ENCODE results near the gene BARHL1.

Gene BARHL1

GRCh38 chr9:132622159-132622558, 39.8 kb downstream of the BARHL1 start:
- H2AFZ ChIP-seq (ENCODE audit: low read depth, low read length, severe bottlenecking), result no peak overlapping the region
- peaks cover 3% of the 10 kb centered on the region; the same call in 1 of the 2 replicates for H3K36me3 ChIP-seq (ENCODE audit: low read length)
- no peaks in the 10 kb centered on the region for H3K9me3 ChIP-seq (ENCODE audit: insufficient read depth, low read length)

GRCh38 chr9:132626285-132626684, 43.9 kb downstream of the BARHL1 start:
- no peak overlapping the region for H3K4me3 ChIP-seq (ENCODE audit: insufficient read depth, low read length, poor library complexity, severe bottlenecking)
- H4K20me1 ChIP-seq (ENCODE audit: low read depth, low read length), result no peaks in the 10 kb centered on the region
- H2AFZ ChIP-seq (ENCODE audit: low read depth, low read length, severe bottlenecking), result no peak overlapping the region
- H3K27ac ChIP-seq (ENCODE audit: low read depth, low read length), result no peak overlapping the region
- no peaks in the 10 kb centered on the region; the same call in 1 of the 2 replicates for H3K36me3 ChIP-seq (ENCODE audit: low read length)
- H3K27me3 ChIP-seq (ENCODE audit: low read length), result no peaks in the 10 kb centered on the region
- no peak overlapping the region for H3K9ac ChIP-seq (ENCODE audit: low read length)
- H3K9me2 ChIP-seq (replicated peaks; ENCODE audit: insufficient read depth, low read length), result no peaks in the 10 kb centered on the region
- TF ChIP-seq CTCF (IDR thresholded peaks at IDR 0.05; ENCODE audit: insufficient read depth, low read length, poor library complexity, severe bottlenecking) (no peak), EZH2phosphoT487 (conservative IDR thresholded peaks at IDR 0.05; ENCODE audit: low read length) (no peak)
- no peaks in the 10 kb centered on the region for H3F3A ChIP-seq (ENCODE audit: insufficient read depth)
- no peaks in the 10 kb centered on the region for H3K9me3 ChIP-seq (ENCODE audit: insufficient read depth, low read length)
- no peak overlapping the region for H3K4me2 ChIP-seq (ENCODE audit: low read depth, low read length, poor library complexity, severe bottlenecking)
- H3K79me2 ChIP-seq (ENCODE audit: insufficient read depth, low read length), result no peaks in the 10 kb centered on the region

More at GRCh38 chr9:132622159-132622558, 39.8 kb downstream of the BARHL1 start:
- Histone ChIP-seq H3F3A (ENCODE audit: insufficient read depth) (no peaks in the 10 kb centered on the region), H3K9me2 (replicated peaks; ENCODE audit: insufficient read depth, low read length) (no peaks in the 10 kb centered on the region), H3K79me2 (ENCODE audit: insufficient read depth, low read length) (no peaks in the 10 kb centered on the region), H3K4me3 (ENCODE audit: insufficient read depth, low read length, poor library complexity, severe bottlenecking) (no peak overlapping the region), H4K20me1 (ENCODE audit: low read depth, low read length) (no peaks in the 10 kb centered on the region), H3K27ac (ENCODE audit: low read depth, low read length) (no peak overlapping the region), H3K27me3 (ENCODE audit: low read length) (no peaks in the 10 kb centered on the region), H3K9ac (ENCODE audit: low read length) (no peak overlapping the region), H3K4me2 (ENCODE audit: low read depth, low read length, poor library complexity, severe bottlenecking) (no peak overlapping the region)
- TF ChIP-seq CTCF (IDR thresholded peaks at IDR 0.05; ENCODE audit: insufficient read depth, low read length, poor library complexity, severe bottlenecking), result no peak
- TF ChIP-seq EZH2phosphoT487 (conservative IDR thresholded peaks at IDR 0.05; ENCODE audit: low read length), result no peak

- no peak overlapping the region for H2AFZ ChIP-seq (ENCODE audit: low read depth, low read length, severe bottlenecking)
- H3K9me3 ChIP-seq (ENCODE audit: insufficient read depth, low read length), result no peaks in the 10 kb centered on the region
- H3K79me2 ChIP-seq (ENCODE audit: insufficient read depth, low read length), result no peaks in the 10 kb centered on the region
- TF ChIP-seq EZH2phosphoT487 (conservative IDR thresholded peaks at IDR 0.05; ENCODE audit: low read length), result no peak
- TF ChIP-seq CTCF (IDR thresholded peaks at IDR 0.05; ENCODE audit: insufficient read depth, low read length, poor library complexity, severe bottlenecking), result no peak
- H3K9ac ChIP-seq (ENCODE audit: low read length), result no peak overlapping the region
- no peaks in the 10 kb centered on the region for H3K36me3 ChIP-seq (ENCODE audit: low read length)
- no peaks in the 10 kb centered on the region for H3F3A ChIP-seq (ENCODE audit: insufficient read depth)
- H3K4me3 ChIP-seq (ENCODE audit: insufficient read depth, low read length, poor library complexity, severe bottlenecking), result no peak overlapping the region
- no peaks in the 10 kb centered on the region for H4K20me1 ChIP-seq (ENCODE audit: low read depth, low read length)
- H3K27me3 ChIP-seq (ENCODE audit: low read length), result no peaks in the 10 kb centered on the region
- H3K4me2 ChIP-seq (ENCODE audit: low read depth, low read length, poor library complexity, severe bottlenecking), result no peak overlapping the region
- no peak overlapping the region for H3K27ac ChIP-seq (ENCODE audit: low read depth, low read length)
- H3K9me2 ChIP-seq (replicated peaks; ENCODE audit: insufficient read depth, low read length), result no peaks in the 10 kb centered on the region
Measured at GRCh38 chr9:132627106-132627505, 44.7 kb downstream of the BARHL1 start.

Data from SU-DHL-6 (cell line).